Liver (tissue), 3 donors: Measurements from ENCODE around the gene PFKL.

Experiments used
- FOXA1 ChIP-seq: IDR thresholded peaks from 2 replicates; pipeline ENCODE4 v1.6.1; 2016; ENCODE audit warnings: antibody characterized with exemption
- RAD21 ChIP-seq, 2 donors: IDR thresholded peaks; 2 replicates each; pipeline ENCODE4 v1.6.1; 2016; ENCODE audit warnings: antibody characterized with exemption in 2 of 2, mild to moderate bottlenecking in 2 of 2
- SP1 ChIP-seq: IDR thresholded peaks from 2 replicates; pipeline ENCODE4 v1.6.1; 2018; ENCODE audit warnings: antibody characterized with exemption, mild to moderate bottlenecking
- TF ChIP-seq, protein P1 (sequence below): fragments of 150-350 bp; IDR thresholded peaks from 2 replicates; pipeline ENCODE4 v1.5.1; 2017; ENCODE audit warnings: improper control_type of control experiment, low read depth, low read length; ENCODE audit not compliant: missing input control
- TF ChIP-seq, protein P2 (sequence below): IDR thresholded peaks from 2 replicates; pipeline ENCODE4 v1.6.1; 2016; ENCODE audit warnings: antibody characterized with exemption
- donor health status: healthy.
- donor health status: healthy.

DNA sequence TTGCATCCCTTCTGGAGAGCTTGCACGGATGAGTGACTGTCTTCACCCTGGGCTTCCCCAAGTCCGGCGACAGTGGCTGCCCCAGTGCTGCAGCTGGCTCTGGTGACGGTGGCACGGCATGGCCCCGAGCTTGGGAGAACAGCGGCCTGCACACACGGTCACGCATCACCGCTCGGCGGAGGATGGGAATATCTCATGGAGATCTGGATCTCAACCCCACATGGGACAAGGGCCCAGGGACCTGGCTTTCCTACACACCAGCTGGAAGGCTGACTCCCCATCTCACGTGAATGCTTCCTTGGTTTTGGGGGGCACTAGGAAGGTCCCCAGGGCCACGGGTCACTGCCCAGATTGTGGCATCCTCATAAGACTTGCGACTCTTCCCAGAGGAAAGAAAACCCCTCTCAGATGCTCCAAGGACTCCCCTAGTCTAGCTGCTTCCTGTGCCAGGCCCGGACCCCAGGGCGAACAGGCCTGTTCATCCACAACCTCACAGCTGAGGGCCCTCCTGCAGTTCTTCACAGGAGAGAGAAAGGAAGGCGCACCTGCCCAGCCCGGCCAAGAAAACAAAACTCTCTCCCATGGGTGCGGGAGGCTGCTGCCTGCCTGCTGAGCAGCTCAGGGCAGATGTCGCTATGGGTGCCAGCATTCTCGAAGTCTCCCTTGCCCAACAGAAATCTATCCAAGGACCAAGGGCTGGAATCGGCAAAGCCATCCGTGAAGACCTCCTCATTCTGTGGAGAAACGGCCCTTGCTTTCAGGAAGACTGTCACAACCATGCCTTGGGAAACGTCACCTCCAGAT is 29.4 kb downstream of the PFKL start:
- TF ChIP-seq, protein P1, sequence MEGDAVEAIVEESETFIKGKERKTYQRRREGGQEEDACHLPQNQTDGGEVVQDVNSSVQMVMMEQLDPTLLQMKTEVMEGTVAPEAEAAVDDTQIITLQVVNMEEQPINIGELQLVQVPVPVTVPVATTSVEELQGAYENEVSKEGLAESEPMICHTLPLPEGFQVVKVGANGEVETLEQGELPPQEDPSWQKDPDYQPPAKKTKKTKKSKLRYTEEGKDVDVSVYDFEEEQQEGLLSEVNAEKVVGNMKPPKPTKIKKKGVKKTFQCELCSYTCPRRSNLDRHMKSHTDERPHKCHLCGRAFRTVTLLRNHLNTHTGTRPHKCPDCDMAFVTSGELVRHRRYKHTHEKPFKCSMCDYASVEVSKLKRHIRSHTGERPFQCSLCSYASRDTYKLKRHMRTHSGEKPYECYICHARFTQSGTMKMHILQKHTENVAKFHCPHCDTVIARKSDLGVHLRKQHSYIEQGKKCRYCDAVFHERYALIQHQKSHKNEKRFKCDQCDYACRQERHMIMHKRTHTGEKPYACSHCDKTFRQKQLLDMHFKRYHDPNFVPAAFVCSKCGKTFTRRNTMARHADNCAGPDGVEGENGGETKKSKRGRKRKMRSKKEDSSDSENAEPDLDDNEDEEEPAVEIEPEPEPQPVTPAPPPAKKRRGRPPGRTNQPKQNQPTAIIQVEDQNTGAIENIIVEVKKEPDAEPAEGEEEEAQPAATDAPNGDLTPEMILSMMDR = no peak
- TF ChIP-seq FOXA1 (no peak), RAD21 (IDR thresholded peaks at IDR 0.05) (no peak), SP1 (no peak)
- TF ChIP-seq, protein P2, sequence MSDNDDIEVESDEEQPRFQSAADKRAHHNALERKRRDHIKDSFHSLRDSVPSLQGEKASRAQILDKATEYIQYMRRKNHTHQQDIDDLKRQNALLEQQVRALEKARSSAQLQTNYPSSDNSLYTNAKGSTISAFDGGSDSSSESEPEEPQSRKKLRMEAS = no peak
